Gastroesophageal sphincter (tissue), 4 donors: Measurements from ENCODE around the gene NFE2L3. TPM values are rescaled to one million over a fixed set of nuclear protein-coding genes. Genes with fewer than 3 reads are reported as not detected.
A peak's percentile ranks its signal among the peaks of the same experiment; 100 is the strongest.

Experiments used
- ATAC-seq: fragments of 150-250 bp; one replicate; pipeline ENCODE4 v1.9.1; 2016; ENCODE audit warnings: mild to moderate bottlenecking, moderate library complexity
- H3K27ac ChIP-seq, 4 donors: fragments of 200-600 bp; sonication (generic) in 3 of 4; 1 replicate in 3 of 4; 2 replicates in 1 of 4; pipeline ENCODE4 v1.5.1; 2016 to 2019
- H3K27me3 ChIP-seq: fragments of 200-600 bp; sonication (generic); one replicate; pipeline ENCODE4 v1.5.1; 2019
- H3K36me3 ChIP-seq, 2 donors: fragments of 200-600 bp; sonication (generic); one replicate each; pipeline ENCODE4 v1.5.1; 2019; ENCODE audit warnings: control low read depth in 1 of 2
- H3K4me1 ChIP-seq, 3 donors: fragments of 200-600 bp; sonication (generic); 1 replicate in 2 of 3; 2 replicates in 1 of 3; pipeline ENCODE4 v1.5.1; 2016 to 2019; ENCODE audit warnings: control low read depth in 2 of 3
- H3K4me3 ChIP-seq, 2 donors: fragments of 200-600 bp; sonication (generic); one replicate each; pipeline ENCODE4 v1.5.1; 2019; ENCODE audit warnings: mild to moderate bottlenecking in 1 of 2, moderate library complexity in 1 of 2
- H3K9me3 ChIP-seq, 3 donors: fragments of 200-600 bp; sonication (generic); one replicate each; pipeline ENCODE4 v1.5.1; 2017 to 2019; ENCODE audit warnings: control low read depth in 2 of 3
- EP300 ChIP-seq: sonication (generic); formaldehyde crosslinking; IDR thresholded peaks from one replicate; pipeline ENCODE4 v1.6.1; 2017; ENCODE audit warnings: antibody characterized with exemption, mild to moderate bottlenecking
- POLR2A ChIP-seq, 2 donors: fragments of 450-650 bp; IDR thresholded peaks; one replicate each; pipeline ENCODE4 v1.6.1; 2017; ENCODE audit warnings: antibody characterized with exemption in 2 of 2, mild to moderate bottlenecking in 2 of 2, moderate library complexity in 1 of 2
- POLR2AphosphoS5 ChIP-seq: sonication (generic); formaldehyde crosslinking; IDR thresholded peaks from one replicate; pipeline ENCODE4 v1.6.1; 2017; ENCODE audit warnings: antibody characterized with exemption
- WGBS, 2 donors: methylation state at CpG; one replicate each; pipeline ENCODE4 v1.1.5; 2018; ENCODE audit warnings: low coverage in 1 of 2; 5-methylcytosine and 5-hydroxymethylcytosine counted together
- total RNA-seq, 4 donors: library from RNA; depleted of rRNA; stranded (reverse); fragments of >200 nt; gene quantifications; one replicate each; pipeline ENCODE4 v1.1.0, GENCODE V29; 2016
- TF ChIP-seq, protein P1 (sequence below), 4 experiments: fragments of 200-600 bp in 2 of 4; fragments of 450-650 bp in 2 of 4; sonication (generic) in 1 of 4; IDR thresholded peaks; one replicate each; pipeline ENCODE4 v1.5.1; 2017 to 2019; ENCODE audit warnings: antibody characterized with exemption in 4 of 4, mild to moderate bottlenecking in 2 of 4, moderate library complexity in 2 of 4

The NFE2L3 gene
- total RNA-seq, 4 donors from 2014 or later: 0.62 to 4.4 (median 2.2) TPM

DNA sequence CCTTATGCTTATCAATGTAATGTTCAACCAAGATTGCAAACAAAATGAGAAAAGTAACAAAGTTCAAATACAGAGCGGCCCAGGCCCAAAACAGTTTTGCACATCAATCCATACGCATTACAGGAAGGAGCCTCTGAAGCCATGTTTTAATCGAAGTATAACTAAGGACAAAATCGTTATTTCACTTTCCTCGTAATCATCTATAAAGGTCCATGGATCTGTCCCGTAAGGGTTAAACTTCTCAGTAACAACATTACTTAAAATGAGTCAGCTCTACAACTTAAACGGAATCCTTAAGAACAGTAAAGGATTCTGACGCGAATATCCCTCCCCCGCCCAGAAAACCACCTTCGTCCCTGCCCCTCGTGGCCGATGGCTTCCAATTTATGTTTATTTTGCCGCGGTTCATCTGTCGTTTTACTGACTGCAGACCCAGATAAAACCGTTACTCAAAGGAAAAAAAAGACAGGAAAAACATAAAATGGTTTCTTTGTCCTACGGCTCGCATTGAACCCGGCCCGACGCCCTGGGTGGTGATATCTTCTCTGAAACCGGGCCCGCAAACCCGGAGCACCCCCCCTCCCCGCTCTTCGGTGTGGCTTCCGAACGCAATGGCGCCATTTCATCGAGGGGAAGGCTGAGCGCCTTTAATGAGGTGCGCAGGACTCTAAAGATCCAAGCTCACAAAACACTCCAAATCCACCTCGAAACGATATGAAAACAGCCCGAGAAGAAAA lies 47.5 kb downstream of the NFE2L3 start:
- TF ChIP-seq EP300 (no peak), POLR2AphosphoS5 (peak; percentile 54), POLR2A (IDR thresholded peaks at IDR 0.05) (peak in 1 of 2 donors; percentile 38)
- TF ChIP-seq, protein P1, sequence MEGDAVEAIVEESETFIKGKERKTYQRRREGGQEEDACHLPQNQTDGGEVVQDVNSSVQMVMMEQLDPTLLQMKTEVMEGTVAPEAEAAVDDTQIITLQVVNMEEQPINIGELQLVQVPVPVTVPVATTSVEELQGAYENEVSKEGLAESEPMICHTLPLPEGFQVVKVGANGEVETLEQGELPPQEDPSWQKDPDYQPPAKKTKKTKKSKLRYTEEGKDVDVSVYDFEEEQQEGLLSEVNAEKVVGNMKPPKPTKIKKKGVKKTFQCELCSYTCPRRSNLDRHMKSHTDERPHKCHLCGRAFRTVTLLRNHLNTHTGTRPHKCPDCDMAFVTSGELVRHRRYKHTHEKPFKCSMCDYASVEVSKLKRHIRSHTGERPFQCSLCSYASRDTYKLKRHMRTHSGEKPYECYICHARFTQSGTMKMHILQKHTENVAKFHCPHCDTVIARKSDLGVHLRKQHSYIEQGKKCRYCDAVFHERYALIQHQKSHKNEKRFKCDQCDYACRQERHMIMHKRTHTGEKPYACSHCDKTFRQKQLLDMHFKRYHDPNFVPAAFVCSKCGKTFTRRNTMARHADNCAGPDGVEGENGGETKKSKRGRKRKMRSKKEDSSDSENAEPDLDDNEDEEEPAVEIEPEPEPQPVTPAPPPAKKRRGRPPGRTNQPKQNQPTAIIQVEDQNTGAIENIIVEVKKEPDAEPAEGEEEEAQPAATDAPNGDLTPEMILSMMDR (IDR thresholded peaks at IDR 0.05): peak in 1 of 4 experiments; percentile 8
- Histone ChIP-seq H3K27ac (peak overlapping the region; percentile 98 to 99 (median 99)), H3K27me3 (no peaks in the 10 kb centered on the region), H3K4me1 (peaks cover 25 to 55% (median 35%) of the 10 kb centered on the region in 3 donors), H3K9me3 (no peaks in the 10 kb centered on the region), H3K4me3 (peak overlapping the region; percentile 93 to 98), H3K36me3 (peaks cover 14 to 32% of the 10 kb centered on the region in 2 donors)
- 0 to 1% methylated on average over 19 to 22 of the region's 36 CpGs for WGBS, 2 donors
- peak; percentile 19 for ATAC-seq

DNA sequence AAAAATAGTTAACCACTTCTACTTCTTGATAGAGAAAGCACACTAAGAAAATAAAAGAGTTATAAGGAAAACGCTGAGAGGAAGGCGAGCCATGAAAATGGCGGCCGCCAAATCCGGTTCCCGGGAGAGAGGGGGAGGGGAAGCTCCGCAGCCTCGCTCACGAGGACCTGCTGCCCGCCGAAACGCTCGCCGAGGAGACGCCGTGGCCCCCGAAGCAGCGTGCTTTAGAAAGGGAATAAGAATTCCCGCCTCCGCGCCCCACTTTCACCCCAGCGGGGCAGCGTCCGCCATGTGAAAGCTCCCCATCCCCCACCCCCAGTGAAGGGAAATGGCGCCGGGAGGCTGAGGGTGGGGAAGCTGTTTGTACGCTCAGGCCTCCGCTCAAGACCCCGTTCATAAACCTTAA lies 48.0 kb downstream of the NFE2L3 start:
- peaks cover 25 to 55% (median 34%) of the 10 kb centered on the region in 3 donors for H3K4me1 ChIP-seq
- peaks cover 14 to 26% of the 10 kb centered on the region in 2 donors for H3K36me3 ChIP-seq
- no peaks in the 10 kb centered on the region for H3K9me3 ChIP-seq
- ATAC-seq: no peak
- no peaks in the 10 kb centered on the region for H3K27me3 ChIP-seq
- peak overlapping the region; percentile 98 to 99 (median 99) for H3K27ac ChIP-seq
- 0% methylated on average over 9 to 26 of the region's 29 CpGs for WGBS, 2 donors
- TF ChIP-seq POLR2AphosphoS5 (no peak), POLR2A (IDR thresholded peaks at IDR 0.05) (no peak), EP300 (no peak)
- TF ChIP-seq, protein P1 (IDR thresholded peaks at IDR 0.05): no peak
- H3K4me3 ChIP-seq: peak overlapping the region; percentile 93 to 98

DNA sequence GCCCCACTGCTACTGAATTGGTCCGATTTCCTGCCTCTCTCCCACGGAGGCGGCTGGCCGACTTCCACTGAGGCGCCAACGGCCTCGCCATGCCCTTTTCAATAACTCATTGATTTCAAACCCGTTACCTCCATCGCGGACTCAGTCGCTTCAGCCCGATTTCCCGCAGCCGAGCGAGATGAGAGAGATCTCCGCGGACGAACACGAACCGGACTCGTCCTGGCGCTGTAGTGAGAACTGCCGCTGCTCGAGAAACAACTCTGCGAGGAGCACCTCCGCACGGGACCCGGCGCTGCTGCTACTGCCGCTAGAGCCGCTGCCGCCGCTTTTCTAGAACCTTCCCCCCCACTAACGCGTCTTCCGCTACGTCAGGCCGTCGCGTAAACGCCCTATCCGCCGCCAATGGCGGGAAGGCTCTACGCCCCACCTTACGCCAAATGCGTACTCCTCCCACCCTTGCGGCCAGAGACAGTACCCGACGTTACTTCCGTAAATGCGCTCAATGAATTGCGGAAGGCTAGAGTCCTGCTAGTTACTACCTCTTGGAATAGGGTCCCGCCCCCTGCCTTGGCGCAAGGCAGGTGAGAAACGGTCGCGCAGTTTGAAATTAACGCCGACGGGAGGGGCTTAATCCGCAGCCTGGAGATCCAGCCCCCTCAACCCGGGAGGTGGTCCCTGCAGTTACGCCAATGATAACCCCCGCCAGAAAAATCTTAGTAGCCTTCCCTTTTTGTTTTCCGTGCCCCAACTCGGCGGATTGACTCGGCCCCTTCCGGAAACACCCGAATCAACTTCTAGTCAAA lies 48.6 kb downstream of the NFE2L3 start, which contains the start of gene HNRNPA2B1:
Gene HNRNPA2B1 (minus strand): TSS at position 303 of the 803 bp plus-strand sequence. CDS start 169 bp downstream, at position 134.
- H3K36me3 ChIP-seq: peaks cover 9 to 20% of the 10 kb centered on the region in 2 donors
- H3K4me3 ChIP-seq: peak within 1 kb of the TSS; percentile 93 to 98
- H3K27me3 ChIP-seq: no peaks in the 10 kb centered on the region
- H3K9me3 ChIP-seq: no peaks in the 10 kb centered on the region
- ATAC-seq: peak; percentile 86
- peaks cover 21 to 53% (median 28%) of the 10 kb centered on the region in 3 donors for H3K4me1 ChIP-seq
- no peak for TF ChIP-seq EP300
- TF ChIP-seq POLR2AphosphoS5: peak; percentile 100
- TF ChIP-seq POLR2A (IDR thresholded peaks at IDR 0.05): peak; percentile 100
- TF ChIP-seq, protein P1 (IDR thresholded peaks at IDR 0.05): peak in 2 of 4 experiments; percentile 34 to 48
- H3K27ac ChIP-seq: peak within 1 kb of the TSS; percentile 98 to 99 (median 99)
- 0 to 2% methylated on average over 13 to 26 of the region's 71 CpGs for WGBS, 2 donors

- TF ChIP-seq POLR2A (IDR thresholded peaks at IDR 0.05) (peak; percentile 60 to 62), EP300 (no peak), POLR2AphosphoS5 (peak; percentile 80)
- TF ChIP-seq, protein P1 (IDR thresholded peaks at IDR 0.05): no peak
- H3K4me1 ChIP-seq: peaks cover 13 to 52% (median 20%) of the 10 kb centered on the region in 3 donors
- peak within 1 kb of the TSS; percentile 98 to 99 (median 99) for H3K27ac ChIP-seq
- H3K4me3 ChIP-seq: peak within 1 kb of the TSS; percentile 93 to 98
- 0% methylated on average over 8 to 19 of the region's 86 CpGs for WGBS, 2 donors
- H3K36me3 ChIP-seq: peaks cover 1 to 15% of the 10 kb centered on the region in 2 donors
- H3K9me3 ChIP-seq: no peaks in the 10 kb centered on the region
- no peaks in the 10 kb centered on the region for H3K27me3 ChIP-seq
- ATAC-seq: peak; percentile 75
These were observed 49.4 kb downstream of the NFE2L3 start, which contains the start of gene CBX3 for GRCh38 chr7:26201247-26202018. Gene CBX3 (plus strand): TSS chr7:26201745. CDS start chr7:26202999, 1,254 bp downstream.
